ENCODE measurements around the gene CCNC. TPM values are rescaled to one million over a fixed set of nuclear protein-coding genes. Genes with fewer than 3 reads are reported as not detected.

The CCNC gene
- 44.6 TPM for total RNA-seq

GRCh38 chr6:99568103-99568933 lies at the start of gene CCNC:
TSS of gene CCNC (minus strand) at chr6:99568660. CDS start at chr6:99568527, 133 bp downstream.
- DNase-seq (ENCODE audit: low spot score), result peak; percentile 95

- no peak for DNase-seq (ENCODE audit: low spot score)
These were observed 48.7 kb upstream of the CCNC start for GRCh38 chr6:99617131-99617530.

GRCh38 chr6:99614430-99615186 lies 46.1 kb upstream of the CCNC start:
- DNase-seq (ENCODE audit: low spot score), result no peak

GRCh38 chr6:99613705-99614429 lies 45.4 kb upstream of the CCNC start:
- DNase-seq (ENCODE audit: low spot score), result no peak

GRCh38 chr6:99613409-99613704 lies 44.9 kb upstream of the CCNC start:
- DNase-seq (ENCODE audit: low spot score), result no peak

- DNase-seq (ENCODE audit: low spot score), result no peak
These were observed 44.3 kb upstream of the CCNC start for GRCh38 chr6:99612551-99613408.

- no peak for DNase-seq (ENCODE audit: low spot score)
These were observed 42.7 kb upstream of the CCNC start for GRCh38 chr6:99611148-99611547.

GRCh38 chr6:99609905-99610489 lies 41.5 kb upstream of the CCNC start:
- no peak for DNase-seq (ENCODE audit: low spot score)

- DNase-seq (ENCODE audit: low spot score), result no peak
These were observed 40.5 kb upstream of the CCNC start for GRCh38 chr6:99608886-99609482.

- DNase-seq (ENCODE audit: low spot score), result no peak
These were observed 39.8 kb upstream of the CCNC start for GRCh38 chr6:99608059-99608885.

- no peak for DNase-seq (ENCODE audit: low spot score)
These were observed 39.1 kb upstream of the CCNC start for GRCh38 chr6:99607416-99608036.

GRCh38 chr6:99606656-99607415 lies 38.4 kb upstream of the CCNC start, which contains the start of gene PRDM13:
TSS of gene PRDM13 (plus strand) at chr6:99606833. CDS start at chr6:99607035, 202 bp downstream.
- DNase-seq (ENCODE audit: low spot score), result no peak

GRCh38 chr6:99605911-99606655 lies 37.6 kb upstream of the CCNC start:
- no peak for DNase-seq (ENCODE audit: low spot score)

- no peak for DNase-seq (ENCODE audit: low spot score)
These were observed 36.7 kb upstream of the CCNC start for GRCh38 chr6:99605074-99605734.

GRCh38 chr6:99604166-99605073 lies 36.0 kb upstream of the CCNC start:
- DNase-seq (ENCODE audit: low spot score), result no peak

Measured in ureter (tissue), 1 donor.